GM12801 (cell line): ENCODE measurements around the gene FTO.

Source experiments
- CTCF ChIP-seq: IDR thresholded peaks from one replicate; pipeline ENCODE4 v1.5.1; 2011; ENCODE audit warnings: control low read depth; ENCODE audit not compliant: insufficient read length; ENCODE audit errors: extremely low read depth

FTO gene

DNA sequence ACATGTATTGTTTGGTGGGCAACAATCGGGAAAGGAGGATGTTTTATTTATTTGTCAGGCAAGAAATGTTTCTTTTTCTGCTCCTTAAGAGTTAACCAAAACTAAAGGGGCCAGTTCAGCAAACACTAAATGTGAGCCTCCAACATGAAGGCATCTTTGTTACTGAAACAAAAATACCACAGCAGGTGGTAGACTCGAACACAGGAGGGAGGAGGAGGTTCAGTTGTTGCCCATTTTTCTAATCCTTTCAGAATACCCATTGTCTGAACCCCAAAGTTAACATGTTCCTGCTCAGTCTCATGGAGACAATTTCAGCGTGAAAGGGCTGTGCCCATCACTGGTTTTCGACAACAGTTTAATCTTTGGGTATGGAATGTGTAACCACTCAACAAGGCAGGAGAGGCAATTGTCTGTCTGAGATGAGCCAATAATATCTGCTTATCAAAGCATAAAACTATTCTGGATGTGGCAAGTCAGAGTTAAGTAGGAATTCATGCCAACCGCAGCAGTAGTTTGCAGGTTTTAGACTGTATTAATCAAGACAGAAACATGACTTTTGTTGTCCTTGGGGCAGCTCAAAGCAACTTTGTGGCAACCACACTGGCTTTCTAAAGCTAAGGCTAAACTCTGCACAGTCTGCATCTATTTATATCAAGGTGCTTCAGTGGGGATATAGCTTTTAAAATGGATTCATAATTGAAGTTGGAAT, 211.7 kb downstream of the FTO start:
- no peak for TF ChIP-seq CTCF

DNA sequence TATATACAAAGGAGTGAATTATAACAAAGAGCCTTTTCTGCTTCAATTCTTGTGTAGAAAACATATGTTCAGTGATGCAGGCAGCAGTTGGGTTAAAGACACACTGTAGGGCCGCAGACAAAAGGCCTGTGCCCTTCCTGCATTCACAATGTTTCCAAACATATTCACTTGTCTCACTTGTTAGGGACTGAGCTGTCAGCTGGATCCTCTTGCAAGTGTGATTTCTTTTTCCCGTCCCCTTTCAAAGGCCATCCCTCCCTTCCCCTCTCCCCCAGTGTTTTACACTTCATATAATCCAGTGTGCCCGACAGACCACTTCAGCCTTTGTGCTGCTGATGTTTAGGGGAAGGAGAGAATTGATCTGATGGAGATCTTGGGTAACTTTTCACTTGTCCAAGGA, 217.0 kb downstream of the FTO start:
- no peak for TF ChIP-seq CTCF

- no peak for TF ChIP-seq CTCF
Observed at GRCh38 chr16:53922067-53922806, 218.3 kb downstream of the FTO start.

DNA sequence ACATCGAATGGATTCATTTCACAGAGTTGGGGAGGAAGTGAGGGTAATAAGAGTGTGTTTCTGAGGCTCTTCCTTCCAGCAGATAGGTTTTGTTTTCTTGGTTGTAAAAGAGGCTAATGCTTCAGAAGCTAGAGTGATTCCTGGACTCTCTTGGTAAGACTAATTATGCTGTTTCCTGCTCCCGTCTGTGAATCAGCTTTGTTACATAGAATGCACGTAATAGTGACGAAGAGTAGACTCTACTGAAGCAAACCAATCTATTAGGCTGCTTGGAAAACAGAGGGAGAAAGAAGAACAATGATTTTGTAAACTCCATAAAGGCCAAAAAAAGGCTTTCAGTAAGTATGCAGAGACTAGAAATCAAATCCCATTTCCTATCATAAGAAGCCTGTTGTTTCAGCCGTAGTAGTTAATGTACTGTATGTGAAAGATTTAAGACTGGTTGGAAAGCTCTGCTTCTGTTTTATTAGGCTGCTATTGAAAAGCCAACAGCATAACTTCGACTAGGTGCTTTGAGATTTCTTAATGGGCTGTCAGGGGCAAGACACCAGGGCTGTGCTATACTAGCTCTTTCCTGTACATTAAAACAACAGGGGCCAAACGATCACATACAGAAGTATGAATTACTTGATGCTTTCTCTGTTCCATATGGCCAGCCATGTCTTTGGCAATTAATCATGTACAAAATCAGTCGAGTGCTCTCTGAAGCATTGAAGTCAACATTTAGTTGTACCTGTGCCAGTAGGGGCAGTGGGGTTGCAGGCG, 219.0 kb downstream of the FTO start:
- no peak for TF ChIP-seq CTCF

DNA sequence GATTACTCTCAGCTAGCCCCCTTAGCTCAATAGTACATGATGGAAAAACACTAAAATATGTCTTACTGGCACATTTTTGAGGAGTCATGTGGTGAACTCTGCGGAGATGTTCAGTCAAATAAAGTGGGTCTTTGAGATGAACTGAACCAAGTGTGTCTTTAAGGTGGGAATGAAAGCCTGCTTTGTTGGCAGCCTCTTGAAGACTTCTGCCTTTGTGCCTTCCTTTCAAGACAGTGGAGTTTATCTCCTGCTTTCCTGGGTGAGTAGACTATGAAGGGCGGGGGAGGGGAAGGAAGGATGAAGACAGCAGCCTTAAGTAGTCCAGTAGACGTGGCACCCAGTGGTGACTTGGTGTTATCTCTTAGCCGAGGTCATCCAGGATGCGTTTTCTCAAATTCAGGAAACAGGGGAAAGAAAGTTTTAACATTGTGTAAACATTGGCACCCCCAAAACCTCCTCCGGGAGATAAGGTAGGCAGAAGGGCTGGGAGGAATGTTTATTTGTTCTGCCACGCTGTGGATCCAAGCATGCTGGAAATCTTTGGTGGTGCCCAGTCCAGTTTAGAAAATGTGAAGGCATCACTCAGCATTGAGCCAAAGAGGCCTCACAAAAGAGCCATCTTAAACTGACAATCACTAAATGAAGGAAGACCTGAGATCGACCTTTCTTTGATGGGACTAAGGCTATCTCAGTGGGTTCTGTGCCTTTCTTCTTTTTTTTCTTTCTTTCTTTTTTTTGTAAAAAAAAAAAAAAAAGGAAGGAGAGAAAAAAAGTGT, 220.6 kb downstream of the FTO start:
- TF ChIP-seq CTCF = no peak

- no peak for TF ChIP-seq CTCF
Observed at GRCh38 chr16:53925107-53925410, 221.1 kb downstream of the FTO start.

GRCh38 chr16:53925526-53925925, 221.6 kb downstream of the FTO start:
- no peak for TF ChIP-seq CTCF
